ENCODE measurements around the gene HDAC9.

Gene HDAC9

DNA sequence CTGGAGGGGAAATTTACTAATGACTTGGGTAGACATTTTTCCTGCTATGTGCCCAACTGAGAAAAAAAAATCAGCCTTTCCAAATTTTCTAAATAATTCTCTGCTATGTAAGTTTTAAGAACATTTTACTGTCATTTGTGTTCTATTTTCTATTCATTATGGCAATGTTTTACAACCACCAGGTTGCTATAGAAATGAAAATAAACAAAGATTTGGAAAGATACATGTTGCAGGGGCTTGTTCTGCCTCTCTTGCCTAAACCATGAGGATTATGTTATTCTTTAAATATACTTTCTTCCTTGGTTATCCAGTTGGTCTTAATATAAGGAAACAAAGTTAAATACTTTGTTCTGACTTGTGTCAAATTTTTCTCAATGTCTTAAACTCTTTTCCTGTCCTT, 364.7 kb downstream of the HDAC9 start:
- no peak for DNase-seq

DNA sequence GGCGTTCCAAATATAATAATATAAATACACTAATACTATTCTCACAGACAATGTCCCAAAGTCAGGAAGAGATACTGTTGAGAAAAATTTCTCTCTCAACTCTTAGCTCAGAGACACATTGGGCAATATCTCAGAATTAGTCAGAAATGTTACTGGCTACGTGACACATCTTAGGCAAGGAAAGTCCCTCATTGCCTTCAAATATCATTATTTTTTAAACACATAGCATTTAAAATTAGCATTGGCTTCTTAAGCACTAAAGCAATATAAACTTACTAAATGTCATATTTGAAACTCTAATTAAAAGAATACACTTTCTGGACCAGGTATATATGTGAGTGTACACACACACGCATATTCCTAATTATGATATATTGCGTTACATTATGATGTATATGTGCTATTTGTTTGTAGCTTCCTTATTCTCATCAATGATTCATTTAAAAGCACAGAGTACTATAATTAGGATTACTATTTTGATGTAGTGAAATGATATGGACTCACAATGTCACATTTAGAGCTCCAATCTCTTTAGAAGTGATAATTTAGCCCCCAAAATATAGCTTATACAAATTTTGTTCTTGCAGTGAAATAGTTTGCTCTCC, 366.1 kb downstream of the HDAC9 start:
- DNase-seq: no peak

DNA sequence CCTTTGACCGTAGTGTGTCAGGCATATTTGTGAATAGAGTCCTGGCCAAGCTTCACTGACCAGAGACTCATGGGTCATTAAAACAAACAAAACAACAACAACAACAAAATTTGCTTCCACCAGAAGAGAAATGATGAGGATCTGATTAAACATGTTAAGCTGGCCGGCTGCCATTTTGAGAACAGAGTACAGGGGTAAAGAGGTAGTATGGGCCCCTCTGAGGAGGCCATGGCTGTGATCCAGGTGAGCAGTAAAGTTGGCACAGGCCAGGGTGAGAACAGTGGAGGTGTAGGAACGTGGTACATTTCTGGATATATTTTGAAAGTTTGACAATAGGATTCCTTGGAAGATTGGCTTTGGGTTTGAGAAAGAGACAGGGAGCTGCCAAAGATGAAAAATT, 369.4 kb downstream of the HDAC9 start:
- no peak for DNase-seq

DNA sequence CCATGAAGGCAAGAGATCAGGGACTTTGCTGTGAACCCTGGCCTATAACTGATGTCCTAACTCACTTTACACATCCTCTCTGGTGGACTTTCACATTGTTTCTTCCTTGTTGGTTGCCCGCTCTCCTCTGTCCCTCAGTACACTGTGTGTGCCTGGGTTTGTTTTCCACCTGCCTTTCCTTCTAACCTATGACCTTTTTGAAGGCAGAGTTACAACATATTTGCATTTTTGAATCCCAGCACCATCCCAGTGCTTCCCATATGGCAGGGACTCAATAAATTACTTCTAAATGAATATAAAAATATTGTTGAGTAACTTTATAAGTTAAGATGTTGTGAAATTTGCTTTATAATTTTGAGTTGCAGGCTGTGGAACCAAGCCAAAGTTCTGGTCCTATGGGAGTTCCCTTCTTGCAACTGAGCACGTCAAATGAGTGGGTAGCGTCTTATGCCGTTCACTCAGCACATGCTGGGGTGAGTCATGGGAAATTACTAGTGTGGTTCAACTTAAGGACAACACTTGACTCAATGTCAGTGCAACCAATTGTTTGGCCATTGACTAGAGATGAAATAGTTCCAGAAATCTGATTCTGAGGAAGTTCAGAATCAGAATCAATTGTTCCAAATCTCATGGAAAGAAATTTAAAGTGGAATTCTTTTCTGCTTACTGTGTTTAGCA, 370.9 kb downstream of the HDAC9 start:
- no peak for DNase-seq

DNA sequence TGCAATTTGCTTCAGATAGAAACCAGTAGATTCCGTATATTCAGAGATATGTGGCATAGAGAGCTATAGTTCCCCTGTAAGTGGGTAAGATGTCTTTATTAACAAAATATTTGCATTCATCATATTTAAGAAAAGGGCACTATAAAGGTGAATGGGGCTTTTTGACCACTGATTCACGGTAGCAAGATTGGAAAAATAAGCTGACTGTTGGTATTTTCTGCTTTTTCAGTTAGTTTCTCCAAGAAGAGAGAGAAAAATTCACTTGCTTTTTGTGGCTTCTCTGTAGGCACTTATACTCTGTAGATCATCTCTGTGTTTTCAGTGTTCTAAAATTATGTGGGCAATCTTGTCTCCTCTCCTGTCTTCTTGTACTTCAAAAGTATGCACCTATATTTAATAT, 376.8 kb downstream of the HDAC9 start:
- no peak for DNase-seq

DNA sequence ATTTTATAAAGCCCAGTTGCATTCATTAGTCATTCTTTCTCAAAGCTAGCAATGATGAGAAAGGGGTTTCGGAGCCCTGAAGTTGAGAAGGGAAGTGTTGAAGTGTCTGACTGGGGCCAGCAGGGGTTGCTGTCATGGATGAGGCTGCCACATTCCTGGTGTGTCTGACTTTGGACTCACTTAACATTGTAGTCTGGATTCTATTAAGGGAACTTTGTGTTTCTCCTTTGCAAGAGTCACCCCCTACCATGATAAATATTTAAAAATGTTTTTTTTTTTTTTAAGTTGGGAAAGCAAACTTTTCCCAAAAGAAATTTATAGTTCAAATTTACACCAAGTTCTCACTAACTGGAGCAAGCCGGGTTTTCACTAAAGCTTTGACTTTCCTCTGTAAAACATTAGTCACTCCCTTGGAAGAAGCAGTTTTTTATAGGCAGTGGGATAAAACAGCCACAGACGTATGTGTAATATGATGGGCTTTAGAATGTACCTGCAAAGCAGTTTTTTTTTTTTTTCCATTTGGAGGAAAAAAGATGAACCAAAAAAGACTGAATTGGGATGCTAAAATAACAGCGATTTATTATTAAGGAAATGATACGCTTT, 378.3 kb downstream of the HDAC9 start:
- DNase-seq: no peak

DNA sequence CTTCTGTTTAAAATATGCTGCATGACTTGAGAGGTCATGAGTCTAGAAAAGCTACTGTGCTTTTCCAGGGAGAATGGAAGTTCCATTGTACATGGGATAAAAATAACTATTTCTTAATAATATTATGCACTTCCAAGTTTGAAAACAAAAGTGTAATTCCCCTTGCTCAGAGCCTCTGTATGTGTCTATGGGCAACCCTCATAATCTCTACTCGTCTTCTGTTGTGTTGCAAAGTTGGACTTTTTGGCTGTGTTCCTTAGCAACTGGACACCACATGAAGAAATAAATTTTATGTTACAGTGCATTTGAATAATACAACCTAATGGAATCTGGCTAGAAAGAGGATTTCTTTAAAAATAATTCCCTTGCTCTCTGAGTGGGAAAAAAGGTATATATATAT, 379.3 kb downstream of the HDAC9 start:
- no peak for DNase-seq

DNA sequence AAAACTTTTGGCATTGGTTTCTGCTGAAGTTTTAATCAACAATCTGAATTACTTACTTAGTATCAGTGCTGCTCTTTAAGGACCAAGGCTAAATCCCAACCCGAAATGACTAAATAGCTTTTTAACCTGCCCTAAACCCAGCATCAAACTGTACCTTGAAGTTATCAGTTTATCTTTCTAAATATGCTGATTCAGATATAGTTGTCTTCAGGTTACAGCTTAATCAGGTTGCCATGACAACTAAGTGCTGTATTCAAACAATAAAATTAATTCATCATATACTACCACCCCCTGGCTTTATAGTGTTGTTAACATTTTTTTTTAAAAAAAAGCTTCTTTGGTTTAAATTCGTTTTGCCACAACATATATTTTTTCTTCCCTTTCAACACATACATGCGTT, 382.3 kb downstream of the HDAC9 start:
- DNase-seq: no peak

DNA sequence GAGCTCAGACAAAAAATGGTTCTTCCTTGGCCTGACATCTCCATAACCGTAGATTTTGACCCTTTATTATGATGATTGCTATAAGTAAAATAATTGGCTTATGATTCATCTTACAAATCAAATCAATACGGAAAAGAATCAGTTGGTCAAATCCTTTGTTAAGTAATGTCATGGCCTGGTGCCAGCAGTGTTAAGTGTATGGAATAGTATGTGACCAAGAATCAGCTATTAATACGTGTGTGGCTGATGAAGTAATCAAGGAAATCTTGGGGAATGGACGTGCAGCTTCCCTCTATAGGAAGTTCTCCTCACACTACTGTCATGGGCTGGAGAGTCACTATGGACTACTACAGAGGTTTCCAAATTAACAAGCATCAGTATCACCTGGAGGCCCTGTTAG, 391.3 kb downstream of the HDAC9 start:
- no peak for DNase-seq

DNA sequence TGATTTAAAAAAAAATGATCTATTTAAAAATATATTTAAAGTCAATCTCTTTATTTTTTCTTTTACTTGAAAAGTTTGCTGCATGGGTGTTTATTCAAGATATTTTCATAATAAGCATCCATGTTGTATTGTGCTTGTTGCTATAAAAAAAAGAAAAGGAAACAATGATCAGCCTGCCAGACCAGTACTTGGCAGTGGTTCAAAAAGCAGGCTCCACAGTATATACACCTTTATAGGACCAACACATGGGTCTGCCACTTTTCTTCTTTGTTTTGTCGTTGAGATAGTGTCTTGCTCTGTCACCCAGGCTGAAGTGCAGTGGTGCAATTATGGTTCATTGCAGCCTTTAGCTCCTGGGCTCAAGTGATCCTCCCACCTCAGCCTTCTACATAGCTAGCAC, 393.9 kb downstream of the HDAC9 start:
- no peak for DNase-seq

DNA sequence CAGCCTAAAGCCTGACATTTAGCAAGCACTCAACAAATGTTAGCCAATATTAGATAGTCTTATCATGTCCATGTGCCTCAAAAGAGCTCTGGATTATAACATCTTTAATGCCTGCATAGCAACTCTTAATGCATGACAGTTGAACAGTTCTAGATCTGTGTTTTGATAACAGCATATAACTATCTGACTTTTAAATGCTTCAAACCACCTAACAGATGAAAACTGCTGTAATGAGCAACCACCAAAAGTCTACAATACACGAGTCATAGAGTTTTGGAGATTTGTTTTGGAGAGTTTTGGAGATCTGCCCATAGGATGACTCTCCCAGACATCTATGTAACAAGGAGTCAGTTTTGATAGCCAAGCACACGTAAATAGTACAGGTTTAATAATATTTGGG, 394.6 kb downstream of the HDAC9 start:
- no peak for DNase-seq

DNA sequence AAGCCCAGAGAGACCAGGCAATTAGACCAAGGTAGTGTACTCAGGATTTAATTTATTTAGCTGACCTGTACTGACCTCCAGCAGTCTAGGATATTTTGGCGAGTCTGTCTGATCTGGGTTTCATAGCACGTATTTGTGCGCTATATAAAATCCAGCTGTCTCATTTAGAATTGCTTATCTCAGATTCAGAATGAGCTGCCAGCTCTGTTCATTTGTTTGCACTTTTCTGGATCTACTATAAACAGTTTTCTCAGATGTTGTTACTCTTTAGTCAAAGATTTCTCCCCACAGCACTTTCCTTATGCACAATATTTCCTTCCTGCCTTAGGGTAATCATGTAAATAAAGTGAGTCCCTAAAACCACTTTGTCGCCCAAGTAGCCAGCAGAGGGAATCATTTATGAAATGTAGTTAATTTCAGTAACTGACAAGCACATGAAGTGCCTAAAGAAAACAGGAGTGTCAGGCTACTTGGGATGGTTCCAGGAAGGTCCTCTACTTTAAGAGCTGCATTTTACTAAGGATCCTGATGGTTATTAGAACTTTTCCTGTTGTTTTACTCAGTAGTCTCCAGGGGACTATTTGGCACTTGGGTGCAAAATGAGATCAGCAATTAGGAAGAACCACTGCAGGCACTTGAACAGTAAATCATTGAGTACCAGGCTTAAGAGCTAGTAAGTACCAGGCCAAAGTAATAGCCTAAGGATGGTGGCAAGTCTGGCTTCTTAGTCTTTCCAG, 395.5 kb downstream of the HDAC9 start:
- no peak for DNase-seq

DNA sequence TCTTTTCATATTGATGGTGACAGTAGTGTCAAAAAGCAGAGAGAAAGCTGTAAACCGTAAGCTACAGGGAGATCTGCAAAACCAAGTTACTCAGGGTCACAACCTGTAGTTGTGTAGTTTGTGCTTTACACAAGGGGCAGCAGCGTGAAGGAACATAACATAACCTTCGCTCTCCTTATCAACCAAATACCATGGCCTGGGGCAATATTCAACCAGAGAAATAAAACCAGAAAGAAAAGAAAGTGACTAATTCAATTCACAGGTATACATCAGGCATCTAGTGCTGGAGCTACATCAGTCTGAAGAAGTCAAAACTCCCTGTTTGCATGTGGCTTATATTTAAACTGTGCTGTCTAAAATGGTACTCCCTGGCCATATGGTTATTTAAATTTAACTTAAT, 397.6 kb downstream of the HDAC9 start:
- DNase-seq: no peak

DNA sequence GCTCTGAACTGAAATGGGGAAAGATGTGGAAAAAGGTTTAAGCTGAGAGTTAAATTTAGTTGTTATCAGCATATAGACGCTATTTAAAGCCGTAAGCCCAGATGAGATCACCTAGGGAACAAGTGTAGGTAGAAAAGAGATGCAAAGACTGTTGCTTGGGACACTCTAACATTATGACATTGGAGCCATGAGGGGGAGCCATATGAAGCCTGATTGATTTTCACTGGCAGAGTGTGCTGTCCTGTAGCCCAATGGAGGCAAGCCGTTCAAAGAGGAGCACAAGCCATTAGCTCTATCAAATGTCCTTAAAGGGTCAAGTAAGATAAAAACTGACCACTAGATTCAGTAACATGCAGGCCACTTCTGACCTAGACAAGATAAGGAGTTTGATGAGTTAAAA, 398.6 kb downstream of the HDAC9 start:
- DNase-seq: no peak

DNA sequence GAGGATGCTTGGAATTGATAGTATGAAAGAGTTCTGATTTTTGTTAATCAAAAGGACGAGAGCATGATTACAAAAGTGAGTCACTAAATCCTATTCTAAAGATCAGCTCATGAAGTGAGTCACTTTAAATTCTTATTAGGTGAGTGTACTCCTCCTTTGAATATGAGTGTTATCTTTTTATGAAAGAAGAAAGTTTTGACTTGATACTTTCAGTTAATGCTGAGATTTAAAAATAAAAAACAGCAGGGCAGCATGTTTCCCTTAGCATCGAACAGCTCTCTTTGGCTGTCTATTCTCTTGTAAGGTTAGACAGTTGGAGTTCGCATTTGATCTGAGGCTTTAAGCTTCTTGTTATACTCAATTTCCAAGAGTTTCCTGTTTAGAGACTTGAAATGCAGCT, 399.9 kb downstream of the HDAC9 start:
- no peak for DNase-seq

DNA sequence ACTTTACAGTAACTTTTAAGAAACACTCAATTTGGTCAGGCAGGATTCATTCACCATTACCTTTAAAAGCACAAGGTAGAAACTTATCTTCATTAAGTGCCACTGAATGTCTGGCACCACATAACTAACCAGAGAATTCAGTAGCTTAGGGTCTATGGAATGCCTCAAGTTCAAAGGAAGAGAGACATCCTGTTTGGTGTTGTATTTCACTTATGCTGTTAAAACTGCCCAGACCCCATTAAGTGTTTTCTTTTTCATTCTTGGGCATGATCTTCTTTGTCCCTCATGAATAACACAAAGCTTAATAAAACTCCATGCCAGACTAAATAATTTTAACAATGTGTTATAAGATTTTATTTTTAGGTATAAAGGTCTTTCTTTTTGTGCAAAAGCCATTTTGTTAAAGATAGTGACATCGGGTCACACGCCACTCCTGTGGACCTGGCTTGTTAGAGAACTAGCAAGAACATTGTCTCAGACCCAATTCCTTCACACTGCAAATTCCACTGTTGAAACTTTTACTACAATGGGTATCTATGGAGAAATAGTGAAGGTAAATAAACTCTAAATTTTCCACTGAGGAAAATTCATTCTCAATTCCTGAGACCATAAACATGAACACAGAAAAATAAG, 400.9 kb downstream of the HDAC9 start:
- no peak for DNase-seq

DNA sequence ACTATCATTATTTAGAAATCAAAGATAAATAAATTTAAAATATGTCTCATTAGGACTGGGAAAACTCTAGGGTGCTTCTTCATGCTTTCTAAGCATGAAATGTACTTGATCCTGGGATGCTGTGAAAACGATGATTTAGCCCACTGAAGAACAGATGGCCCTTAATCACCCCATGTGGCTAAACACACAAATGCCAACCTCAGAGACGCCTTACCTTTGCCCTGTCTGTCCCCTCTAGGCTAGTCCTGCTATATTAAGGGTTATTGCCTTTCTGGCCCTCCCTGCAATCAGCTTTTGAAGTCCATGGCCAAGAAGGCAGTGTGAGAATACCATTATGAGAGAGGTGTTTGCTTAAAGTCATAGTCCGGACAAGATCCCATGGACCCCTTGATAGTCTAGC, 404.7 kb downstream of the HDAC9 start:
- DNase-seq: no peak

DNA sequence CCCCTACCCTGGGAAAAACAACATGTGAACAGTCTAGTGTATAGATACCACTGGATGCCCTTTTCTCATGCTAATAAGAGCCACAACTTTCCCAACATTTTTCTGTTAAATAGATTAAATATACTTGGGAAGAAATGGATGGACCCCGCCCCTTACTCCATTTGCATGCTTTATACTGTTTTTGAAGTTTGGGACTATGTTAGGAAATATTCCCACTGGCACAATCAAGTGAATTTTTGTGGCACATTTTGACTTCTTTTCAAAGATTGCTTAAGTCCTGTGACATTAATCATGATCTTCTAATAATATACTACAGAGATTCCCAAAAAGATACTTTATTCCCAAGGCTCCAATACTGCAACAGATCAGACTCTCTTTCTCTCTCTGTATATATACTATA, 405.3 kb downstream of the HDAC9 start:
- no peak for DNase-seq

DNA sequence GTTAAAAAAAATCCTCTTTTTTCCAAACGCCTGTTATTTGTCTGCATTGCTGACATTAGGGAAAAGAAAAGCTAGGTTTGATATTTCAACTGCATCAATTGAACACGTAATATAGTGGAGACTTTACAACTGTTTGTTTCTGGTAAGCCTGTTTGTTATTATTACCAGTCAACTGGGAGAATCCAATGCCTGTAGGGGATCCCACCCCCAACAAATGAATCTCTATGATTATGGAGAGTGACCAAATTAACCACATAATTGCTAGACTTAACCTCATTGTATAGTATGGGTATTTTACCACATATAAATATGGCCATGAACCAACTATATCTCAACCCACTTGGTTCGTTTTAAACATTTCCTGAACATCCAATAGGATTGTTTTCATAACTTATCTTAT, 405.8 kb downstream of the HDAC9 start:
- no peak for DNase-seq

DNA sequence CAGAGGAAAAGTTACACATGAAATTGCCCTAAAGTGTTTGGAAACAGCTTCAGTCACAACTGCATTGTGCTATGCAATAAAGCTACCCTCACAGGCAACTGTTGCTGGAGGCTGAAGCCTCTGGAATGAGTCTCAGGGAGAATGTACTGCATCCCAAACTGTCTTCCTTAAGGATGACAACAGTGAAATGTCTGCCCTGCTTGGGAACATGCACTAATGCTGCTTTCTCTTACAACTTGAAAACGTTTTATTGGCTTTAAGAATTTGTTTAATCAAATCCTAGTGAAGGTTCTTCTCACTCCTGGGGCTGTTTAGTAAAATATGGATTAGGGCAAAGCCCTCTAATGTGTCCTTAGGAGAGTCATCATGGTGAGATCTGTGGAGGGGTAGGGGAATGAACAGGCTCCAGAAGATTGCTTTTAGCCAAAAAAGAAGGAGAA, 406.5 kb downstream of the HDAC9 start:
- peak; percentile 47 for DNase-seq

DNA sequence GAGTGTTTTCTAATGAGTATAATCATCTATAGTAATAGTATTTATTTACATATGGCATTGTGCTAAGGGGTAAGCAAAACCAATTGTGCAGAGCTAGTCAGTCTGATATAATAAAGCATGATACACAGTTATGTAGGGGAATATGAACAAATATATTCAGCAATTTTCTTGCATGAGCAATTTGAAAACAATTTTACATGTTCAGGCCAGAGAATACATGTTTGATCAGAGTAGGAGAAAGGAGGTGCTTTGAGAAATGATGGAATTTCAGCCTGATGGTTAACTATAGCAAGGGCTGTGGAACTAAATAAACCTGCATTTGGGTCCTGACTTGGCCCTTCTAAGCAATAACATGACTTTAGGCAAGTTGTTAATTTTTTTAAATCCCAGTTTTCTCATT, 407.3 kb downstream of the HDAC9 start:
- peak; percentile 24 for DNase-seq

DNA sequence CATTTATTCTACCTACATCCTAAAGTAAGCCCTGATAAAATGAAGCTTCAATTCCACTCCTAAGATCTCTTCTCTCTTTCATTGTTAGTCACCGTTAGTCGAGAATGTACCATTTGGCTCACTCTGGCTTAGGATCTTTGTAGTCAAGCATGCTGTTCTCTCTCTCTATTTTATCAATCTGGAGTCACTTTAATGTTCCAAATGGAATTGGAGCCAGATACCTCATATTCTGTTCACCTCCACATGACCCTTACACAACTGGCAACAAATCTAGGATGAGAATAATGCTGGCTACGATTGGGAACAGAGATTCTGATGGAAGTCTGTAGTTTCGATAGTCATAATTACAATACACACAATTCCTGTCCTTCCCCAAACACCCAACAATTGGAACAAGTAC, 408.1 kb downstream of the HDAC9 start:
- no peak for DNase-seq

DNA sequence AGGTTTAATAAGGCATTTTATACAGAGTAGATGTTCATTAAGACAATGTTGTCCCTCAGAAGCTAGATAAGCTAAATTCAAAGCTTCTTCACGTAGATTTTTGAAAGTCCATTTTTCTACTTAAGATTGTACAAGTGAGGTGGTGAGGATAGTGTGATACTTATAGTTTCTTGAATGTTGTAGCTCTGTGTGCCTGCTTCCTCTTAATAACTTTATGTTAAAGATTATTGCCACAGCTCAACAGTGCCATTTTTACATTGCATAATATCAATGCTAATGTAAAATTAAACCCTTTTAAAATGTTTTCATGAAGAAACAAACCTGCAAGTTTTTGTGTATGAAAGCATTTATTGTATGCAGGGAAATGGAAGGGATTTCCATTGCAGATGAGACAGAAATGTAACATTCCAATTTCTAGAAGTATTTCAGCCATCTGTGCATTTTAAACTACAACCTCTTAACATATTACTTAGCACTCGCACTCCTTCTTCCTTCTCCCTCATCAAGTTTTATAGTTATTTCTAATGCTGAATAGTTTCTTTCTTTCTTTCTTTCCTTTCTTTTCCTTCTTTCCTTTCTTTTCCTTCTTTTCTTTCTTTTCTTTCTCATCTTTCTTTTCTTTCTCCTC, 409.9 kb downstream of the HDAC9 start:
- no peak for DNase-seq
